H1 (cell line): ENCODE data around the gene TTLL9. TPM values are rescaled to one million over a fixed set of nuclear protein-coding genes. Genes with fewer than 3 reads are reported as not detected.

Source experiments
- ASH2L ChIP-seq: fragments of 200-600, 300-600 bp; sonication (generic); IDR thresholded peaks from one replicate; pipeline ENCODE4 v1.7.1; 2017; ENCODE audit warnings: low read length
- BRCA1 ChIP-seq: IDR thresholded peaks from 2 replicates; pipeline ENCODE4 v1.6.1; 2012; ENCODE audit warnings: low read depth, low read length, improper control_type of control experiment
- CHD2 ChIP-seq: IDR thresholded peaks from 2 replicates; pipeline ENCODE4 v1.6.1; 2012; ENCODE audit warnings: low read length, improper control_type of control experiment
- CREB1 ChIP-seq: IDR thresholded peaks from 2 replicates; pipeline ENCODE4 v1.6.1; 2012; ENCODE audit warnings: inconsistent platforms
- GTF2F1 ChIP-seq: IDR thresholded peaks from 2 replicates; pipeline ENCODE4 v1.6.1; 2012; ENCODE audit warnings: low read depth, low read length, improper control_type of control experiment, borderline replicate concordance
- JUN ChIP-seq: IDR thresholded peaks from 2 replicates; pipeline ENCODE4 v1.6.1; 2011; ENCODE audit warnings: low read depth, mild to moderate bottlenecking, improper control_type of control experiment, low read length
- KDM1A ChIP-seq: fragments of 200-600, 300-600 bp; sonication (generic); IDR thresholded peaks from 2 replicates; pipeline ENCODE4 v1.7.1; 2016; ENCODE audit warnings: mild to moderate bottlenecking, low read length, borderline replicate concordance
- MAFK ChIP-seq: IDR thresholded peaks from 2 replicates; pipeline ENCODE4 v1.6.1; 2012; ENCODE audit warnings: low read depth, mild to moderate bottlenecking, improper control_type of control experiment, low read length
- POLR2AphosphoS5 ChIP-seq: IDR thresholded peaks from 2 replicates; pipeline ENCODE4 v1.6.1; 2011; ENCODE audit warnings: low read depth, low read length
- POU5F1 ChIP-seq: IDR thresholded peaks from 2 replicates; pipeline ENCODE4 v1.6.1; 2011; ENCODE audit warnings: low read depth, mild to moderate bottlenecking, low read length, moderate library complexity
- RAD21 ChIP-seq, 2 experiments: IDR thresholded peaks in 1 of 2; conservative IDR thresholded peaks in 1 of 2; 2 replicates each; pipeline ENCODE4 v1.6.1; 2011; ENCODE audit warnings: low read depth in 2 of 2, low read length in 2 of 2, improper control_type of control experiment in 1 of 2, inconsistent platforms in 1 of 2, mild to moderate bottlenecking in 1 of 2, moderate library complexity in 1 of 2
- RNF2 ChIP-seq: fragments of 200-900, 300-1000 bp; sonication (generic); IDR thresholded peaks from 2 replicates; pipeline ENCODE4 v1.7.1; 2016; ENCODE audit warnings: borderline replicate concordance, low read depth, mild to moderate bottlenecking, antibody characterized with exemption, low read length; ENCODE audit not compliant: poor library complexity, severe bottlenecking; ENCODE audit errors: missing control alignments
- SAP30 ChIP-seq: fragments of 300-600 bp; sonication (generic); IDR thresholded peaks from 2 replicates; pipeline ENCODE4 v1.7.1; 2012; ENCODE audit warnings: low read length, moderate library complexity, mild to moderate bottlenecking, inconsistent platforms; ENCODE audit not compliant: insufficient read depth, insufficient replicate concordance
- SIN3A ChIP-seq, 2 experiments: IDR thresholded peaks in 1 of 2; conservative IDR thresholded peaks in 1 of 2; 2 replicates each; pipeline ENCODE4 v1.6.1; 2011 to 2012; ENCODE audit warnings: low read length in 2 of 2, improper control_type of control experiment in 1 of 2, low read depth in 1 of 2, mild to moderate bottlenecking in 1 of 2
- SP1 ChIP-seq: IDR thresholded peaks from 2 replicates; pipeline ENCODE4 v1.6.1; 2011; ENCODE audit warnings: low read depth, low read length
- TAF1 ChIP-seq: IDR thresholded peaks from 2 replicates; pipeline ENCODE4 v1.6.1; 2011; ENCODE audit warnings: mild to moderate bottlenecking, low read depth, low read length
- TCF12 ChIP-seq: IDR thresholded peaks from 2 replicates; pipeline ENCODE4 v1.6.1; 2011; ENCODE audit warnings: low read depth, mild to moderate bottlenecking, low read length
- YY1 ChIP-seq: IDR thresholded peaks from 2 replicates; pipeline ENCODE4 v1.6.1; 2011; ENCODE audit warnings: low read depth, mild to moderate bottlenecking, low read length
- ZNF274 ChIP-seq: IDR thresholded peaks from 2 replicates; pipeline ENCODE4 v1.7.0; 2012; ENCODE audit warnings: low read length, borderline replicate concordance; ENCODE audit errors: extremely low read depth
- polyA plus RNA-seq, 7 experiments: library from polyadenylated mRNA; depleted of rRNA in 3 of 7; stranded (reverse) in 5 of 7; unstranded in 2 of 7; fragments of >200 nt in 5 of 7; fragments of 200-250 nt in 2 of 7; gene quantifications; 1 replicate in 5 of 7; 2 replicates in 1 of 7; 4 replicates in 1 of 7; pipeline versions ENCODE4 v1.2.1 to v1.2.3, GENCODE V29; 2011 to 2013; ENCODE audit warnings: missing spikeins in 2 of 7, mixed read lengths in 2 of 7
- total RNA-seq: library from RNA; stranded (reverse); fragmentation: NEBNext Ultra II Directional; extraction: Animal tissue kit (Norgen Biotek cat#: 25700); gene quantifications from 2 replicates; pipeline ENCODE4 v1.2.1, GENCODE V29; 2021
- TF ChIP-seq, protein P1 (sequence below): IDR thresholded peaks from 2 replicates; pipeline ENCODE4 v1.6.1; 2011; ENCODE audit warnings: low read depth, mild to moderate bottlenecking, low read length; ENCODE audit not compliant: insufficient read depth
- TF ChIP-seq, protein P2 (sequence below), 3 experiments: IDR thresholded peaks; 1 replicate in 2 of 3; 2 replicates in 1 of 3; pipeline versions ENCODE4 v1.5.1 to v1.6.1; 2011; ENCODE audit warnings: low read length in 3 of 3, mild to moderate bottlenecking in 3 of 3, inconsistent platforms in 2 of 3, low read depth in 1 of 3, moderate library complexity in 1 of 3; ENCODE audit not compliant: insufficient read depth in 1 of 3; ENCODE audit errors: control extremely low read depth in 1 of 3
- TF ChIP-seq, protein P3 (sequence below): IDR thresholded peaks from 2 replicates; pipeline ENCODE4 v1.6.1; 2012; ENCODE audit warnings: inconsistent platforms

Gene TTLL9
- total and polyA plus RNA-seq, 2 of the 8 experiments (the other 6 are each of a cell fraction or from before 2014, with no cell fraction given): 0.06 TPM; not detected in 1

DNA sequence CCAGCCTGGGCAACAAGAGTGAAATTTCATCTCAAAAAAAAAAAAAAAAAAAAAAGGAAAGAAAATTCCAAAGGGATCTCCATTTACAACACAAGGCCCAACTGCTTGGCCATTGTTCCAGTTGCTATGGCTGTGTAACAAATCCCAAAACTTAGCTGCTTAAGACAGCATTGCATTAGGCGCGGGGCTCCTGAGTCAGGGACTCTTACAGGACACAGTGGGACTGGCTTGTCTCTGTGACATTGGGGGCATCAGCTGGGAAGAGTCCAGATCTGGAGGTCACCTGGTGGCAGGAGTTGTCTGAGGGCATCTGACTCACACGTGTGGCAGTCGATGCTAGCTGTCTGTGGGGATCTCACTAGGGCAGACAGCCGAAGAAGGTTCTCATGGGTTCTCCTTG lies 35.6 kb downstream of the TTLL9 start (continued):
- TF ChIP-seq CHD2 (no peak), TAF1 (no peak; the same call in 1 of the 2 replicates), RAD21 (IDR thresholded peaks at IDR 0.05 in 1 of 2, conservative IDR thresholded peaks at IDR 0.05 in 1 of 2; ENCODE audit: low read depth in 2 of 2, low read length in 2 of 2) (no peak), BRCA1 (no peak), CREB1 (no peak), POLR2AphosphoS5 (peak; percentile 60; the same call in 1 of the 2 replicates), ZNF274 (no peak), KDM1A (no peak), POU5F1 (no peak), YY1 (0 out of 2 replicates have a peak, but pooled peaks have one; percentile 29), MAFK (no peak), TCF12 (no peak), SP1 (peak; percentile 55; the same call in 1 of the 2 replicates), SIN3A (conservative IDR thresholded peaks at IDR 0.05 in 1 of 2, IDR thresholded peaks at IDR 0.05 in 1 of 2; ENCODE audit: low read depth in 1 of 2, low read length in 2 of 2) (peak in 1 of 2 experiments; percentile 71; a peak in 1 of 4 replicates), JUN (no peak), SAP30 (no peak), ASH2L (peak; percentile 66), GTF2F1 (no peak), RNF2 (no peak)
- TF ChIP-seq, protein P1, sequence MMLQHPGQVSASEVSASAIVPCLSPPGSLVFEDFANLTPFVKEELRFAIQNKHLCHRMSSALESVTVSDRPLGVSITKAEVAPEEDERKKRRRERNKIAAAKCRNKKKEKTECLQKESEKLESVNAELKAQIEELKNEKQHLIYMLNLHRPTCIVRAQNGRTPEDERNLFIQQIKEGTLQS: no peak
- TF ChIP-seq, protein P2, sequence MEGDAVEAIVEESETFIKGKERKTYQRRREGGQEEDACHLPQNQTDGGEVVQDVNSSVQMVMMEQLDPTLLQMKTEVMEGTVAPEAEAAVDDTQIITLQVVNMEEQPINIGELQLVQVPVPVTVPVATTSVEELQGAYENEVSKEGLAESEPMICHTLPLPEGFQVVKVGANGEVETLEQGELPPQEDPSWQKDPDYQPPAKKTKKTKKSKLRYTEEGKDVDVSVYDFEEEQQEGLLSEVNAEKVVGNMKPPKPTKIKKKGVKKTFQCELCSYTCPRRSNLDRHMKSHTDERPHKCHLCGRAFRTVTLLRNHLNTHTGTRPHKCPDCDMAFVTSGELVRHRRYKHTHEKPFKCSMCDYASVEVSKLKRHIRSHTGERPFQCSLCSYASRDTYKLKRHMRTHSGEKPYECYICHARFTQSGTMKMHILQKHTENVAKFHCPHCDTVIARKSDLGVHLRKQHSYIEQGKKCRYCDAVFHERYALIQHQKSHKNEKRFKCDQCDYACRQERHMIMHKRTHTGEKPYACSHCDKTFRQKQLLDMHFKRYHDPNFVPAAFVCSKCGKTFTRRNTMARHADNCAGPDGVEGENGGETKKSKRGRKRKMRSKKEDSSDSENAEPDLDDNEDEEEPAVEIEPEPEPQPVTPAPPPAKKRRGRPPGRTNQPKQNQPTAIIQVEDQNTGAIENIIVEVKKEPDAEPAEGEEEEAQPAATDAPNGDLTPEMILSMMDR (IDR thresholded peaks at IDR 0.05; ENCODE audit: control extremely low read depth in 1 of 3, insufficient read depth in 1 of 3, low read depth in 1 of 3, low read length in 3 of 3): no peak
- TF ChIP-seq, protein P3, sequence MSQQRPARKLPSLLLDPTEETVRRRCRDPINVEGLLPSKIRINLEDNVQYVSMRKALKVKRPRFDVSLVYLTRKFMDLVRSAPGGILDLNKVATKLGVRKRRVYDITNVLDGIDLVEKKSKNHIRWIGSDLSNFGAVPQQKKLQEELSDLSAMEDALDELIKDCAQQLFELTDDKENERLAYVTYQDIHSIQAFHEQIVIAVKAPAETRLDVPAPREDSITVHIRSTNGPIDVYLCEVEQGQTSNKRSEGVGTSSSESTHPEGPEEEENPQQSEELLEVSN: no peak
